Measurements from ENCODE around the gene SART1.

SART1 gene

GRCh38 chr11:65961267-65962140 lies at the start of gene SART1:
SART1 (plus strand) TSS chr11:65961734; CDS start chr11:65961781, 47 bp downstream.
- peak; percentile 97 for DNase-seq (ENCODE audit: low read depth in 2 of 2)

- DNase-seq (ENCODE audit: low read depth in 2 of 2) = no peak
Observed at GRCh38 chr11:65912845-65913244, 48.7 kb upstream of the SART1 start.

- DNase-seq (ENCODE audit: low read depth in 2 of 2) = no peak
Observed at GRCh38 chr11:65915101-65915820, 46.3 kb upstream of the SART1 start.

- no peak for DNase-seq (ENCODE audit: low read depth in 2 of 2)
Observed at GRCh38 chr11:65915821-65916251, 45.7 kb upstream of the SART1 start.

GRCh38 chr11:65916391-65916790 lies 45.1 kb upstream of the SART1 start:
- DNase-seq (ENCODE audit: low read depth in 2 of 2) = no peak

- no peak for DNase-seq (ENCODE audit: low read depth in 2 of 2)
Observed at GRCh38 chr11:65917077-65917433, 44.5 kb upstream of the SART1 start.

GRCh38 chr11:65917434-65918210 lies 43.9 kb upstream of the SART1 start:
- DNase-seq (ENCODE audit: low read depth in 2 of 2) = no peak

- DNase-seq (ENCODE audit: low read depth in 2 of 2) = no peak
Observed at GRCh38 chr11:65918211-65919140, 43.1 kb upstream of the SART1 start, which contains the start of gene C11orf68. C11orf68 (minus strand) TSS chr11:65919062; CDS start chr11:65919031, 31 bp downstream.

- DNase-seq (ENCODE audit: low read depth in 2 of 2) = peak; percentile 97 to 99
Observed at GRCh38 chr11:65919141-65919572, 42.4 kb upstream of the SART1 start, which contains the start of gene DRAP1. DRAP1 (plus strand) TSS chr11:65919426; CDS start chr11:65919502, 76 bp downstream.

GRCh38 chr11:65919573-65920371 lies 41.8 kb upstream of the SART1 start:
- DNase-seq (ENCODE audit: low read depth in 2 of 2) = peak; percentile 35 to 42

GRCh38 chr11:65920372-65920802 lies 41.1 kb upstream of the SART1 start:
- DNase-seq (ENCODE audit: low read depth in 2 of 2) = no peak

- DNase-seq (ENCODE audit: low read depth in 2 of 2) = no peak
Observed at GRCh38 chr11:65921033-65921555, 40.4 kb upstream of the SART1 start.

- no peak for DNase-seq (ENCODE audit: low read depth in 2 of 2)
Observed at GRCh38 chr11:65921876-65922275, 39.7 kb upstream of the SART1 start.

GRCh38 chr11:65922565-65922964 lies 39.0 kb upstream of the SART1 start:
- DNase-seq (ENCODE audit: low read depth in 2 of 2) = no peak

- DNase-seq (ENCODE audit: low read depth in 2 of 2) = no peak
Observed at GRCh38 chr11:65925397-65925796, 36.1 kb upstream of the SART1 start.

GRCh38 chr11:65927904-65928397 lies 33.6 kb upstream of the SART1 start:
- DNase-seq (ENCODE audit: low read depth in 2 of 2) = peak; percentile 59

GRCh38 chr11:65928667-65929066 lies 32.9 kb upstream of the SART1 start:
- DNase-seq (ENCODE audit: low read depth in 2 of 2) = no peak

- no peak for DNase-seq (ENCODE audit: low read depth in 2 of 2)
Observed at GRCh38 chr11:65931773-65932557, 29.6 kb upstream of the SART1 start.

GRCh38 chr11:65932558-65932919 lies 29.0 kb upstream of the SART1 start:
- no peak for DNase-seq (ENCODE audit: low read depth in 2 of 2)

All from stimulated activated CD8-positive, alpha-beta memory T cell treated with anti-CD3 and anti-CD28 coated beads, Interleukin-15, amount 100 ng/mL, for 48 hours (primary cell).